Colon (tissue), 2 donors: ENCODE measurements around the gene PPP1R9B.

ENCODE experiments used
- FAIRE-seq: peaks from 2 replicates; lab custom pipeline; 2012; peaks lifted over from hg19 to GRCh38; lab: Jason Lieb, UNC
- donor health status: control.
- donor health status: control.

Gene PPP1R9B, protein sequence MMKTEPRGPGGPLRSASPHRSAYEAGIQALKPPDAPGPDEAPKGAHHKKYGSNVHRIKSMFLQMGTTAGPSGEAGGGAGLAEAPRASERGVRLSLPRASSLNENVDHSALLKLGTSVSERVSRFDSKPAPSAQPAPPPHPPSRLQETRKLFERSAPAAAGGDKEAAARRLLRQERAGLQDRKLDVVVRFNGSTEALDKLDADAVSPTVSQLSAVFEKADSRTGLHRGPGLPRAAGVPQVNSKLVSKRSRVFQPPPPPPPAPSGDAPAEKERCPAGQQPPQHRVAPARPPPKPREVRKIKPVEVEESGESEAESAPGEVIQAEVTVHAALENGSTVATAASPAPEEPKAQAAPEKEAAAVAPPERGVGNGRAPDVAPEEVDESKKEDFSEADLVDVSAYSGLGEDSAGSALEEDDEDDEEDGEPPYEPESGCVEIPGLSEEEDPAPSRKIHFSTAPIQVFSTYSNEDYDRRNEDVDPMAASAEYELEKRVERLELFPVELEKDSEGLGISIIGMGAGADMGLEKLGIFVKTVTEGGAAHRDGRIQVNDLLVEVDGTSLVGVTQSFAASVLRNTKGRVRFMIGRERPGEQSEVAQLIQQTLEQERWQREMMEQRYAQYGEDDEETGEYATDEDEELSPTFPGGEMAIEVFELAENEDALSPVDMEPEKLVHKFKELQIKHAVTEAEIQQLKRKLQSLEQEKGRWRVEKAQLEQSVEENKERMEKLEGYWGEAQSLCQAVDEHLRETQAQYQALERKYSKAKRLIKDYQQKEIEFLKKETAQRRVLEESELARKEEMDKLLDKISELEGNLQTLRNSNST

DNA sequence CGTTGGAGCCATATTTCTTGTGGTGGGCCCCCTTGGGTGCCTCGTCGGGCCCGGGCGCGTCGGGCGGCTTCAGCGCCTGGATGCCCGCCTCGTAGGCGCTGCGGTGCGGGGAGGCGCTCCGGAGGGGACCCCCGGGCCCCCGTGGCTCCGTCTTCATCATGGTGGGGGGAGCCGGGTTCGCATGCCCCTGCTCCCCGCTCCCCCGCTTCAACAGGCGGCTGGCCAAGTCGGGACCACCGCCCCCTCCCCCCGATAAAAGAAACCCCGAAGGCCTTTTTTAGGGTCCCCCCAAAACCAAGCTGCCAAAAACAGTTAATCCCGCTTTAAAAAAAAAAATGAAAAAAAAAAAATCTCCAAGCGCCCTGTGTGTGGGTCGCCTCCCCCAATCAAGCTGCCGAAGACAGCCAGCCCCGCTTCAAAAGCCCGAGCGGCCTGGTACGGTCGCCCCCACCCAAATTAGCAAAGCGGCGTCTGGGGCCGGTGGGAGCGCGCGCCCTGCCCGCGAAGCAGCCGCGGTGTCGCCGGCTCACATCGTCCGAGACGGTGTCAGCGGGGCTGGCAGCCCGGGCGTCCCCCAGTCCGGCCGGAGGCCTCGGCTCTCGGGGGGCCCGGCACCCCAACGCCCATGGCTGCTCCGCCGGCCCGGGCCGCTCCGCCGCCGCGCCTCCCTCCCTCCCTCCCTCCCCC is at the start of gene PPP1R9B:
PPP1R9B (minus strand) TSS at position 324 of the 687 bp plus-strand sequence; CDS start at position 160, 164 bp downstream.
- FAIRE-seq = no peak

DNA sequence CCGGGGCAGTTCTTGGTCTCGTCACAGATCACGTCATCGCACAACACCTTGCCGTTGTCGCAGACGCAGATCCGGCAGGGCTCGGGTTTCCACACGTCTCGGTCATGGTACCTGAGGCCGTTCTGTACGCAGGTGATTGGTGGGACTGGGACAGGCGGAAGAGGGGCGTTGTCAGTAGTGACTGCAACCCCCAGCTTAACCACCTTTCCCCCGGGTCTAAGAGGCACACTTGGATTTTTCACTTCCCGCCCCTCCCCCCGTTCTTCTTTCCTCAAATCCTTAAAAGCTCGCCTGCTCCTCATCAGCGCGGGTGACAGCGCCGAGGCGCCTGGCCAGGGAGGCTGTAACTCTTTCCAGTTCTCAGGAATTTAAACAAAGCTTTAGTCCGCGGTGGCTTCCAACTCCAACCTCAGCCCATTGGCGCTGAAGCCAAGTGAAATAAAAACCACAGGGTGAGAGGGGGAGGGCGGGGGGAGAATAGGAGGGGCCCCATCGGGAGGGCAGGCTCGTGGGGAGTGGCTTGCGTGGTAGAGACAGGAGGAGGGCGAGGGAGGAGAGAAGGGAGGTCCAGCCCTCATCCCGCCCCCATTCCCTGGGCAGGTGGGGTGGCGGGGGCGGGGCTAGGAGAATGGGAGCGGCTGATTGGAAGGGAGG is 49.5 kb upstream of the PPP1R9B start:
- FAIRE-seq = no peak

DNA sequence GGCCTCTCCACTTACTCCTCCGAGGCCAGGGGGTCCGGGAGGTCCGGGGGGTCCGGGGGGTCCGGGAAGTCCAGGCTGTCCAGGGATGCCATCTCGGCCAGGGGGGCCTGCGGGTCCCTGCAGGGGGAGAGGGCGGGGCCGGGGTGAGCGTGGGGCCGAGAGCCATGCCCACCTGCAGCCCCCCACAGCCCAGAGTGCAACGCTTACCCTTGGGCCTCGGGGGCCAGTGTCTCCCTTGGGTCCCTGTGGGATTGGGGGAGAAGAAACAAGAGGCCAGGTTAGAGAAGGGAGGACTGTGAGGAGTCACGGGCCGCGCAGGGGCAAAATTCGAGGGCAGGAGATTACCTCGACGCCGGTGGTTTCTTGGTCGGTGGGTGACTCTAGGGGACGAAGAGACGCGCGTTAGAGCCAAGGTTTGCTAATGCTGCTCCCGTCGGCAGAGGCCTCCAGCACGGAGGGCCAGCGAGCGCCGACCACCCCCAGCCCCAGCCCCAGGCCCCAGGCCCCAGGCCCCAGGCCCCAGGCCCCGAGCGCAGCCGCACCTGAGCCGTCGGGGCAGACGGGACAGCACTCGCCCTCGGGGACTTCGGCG is 48.8 kb upstream of the PPP1R9B start:
- FAIRE-seq = no peak

DNA sequence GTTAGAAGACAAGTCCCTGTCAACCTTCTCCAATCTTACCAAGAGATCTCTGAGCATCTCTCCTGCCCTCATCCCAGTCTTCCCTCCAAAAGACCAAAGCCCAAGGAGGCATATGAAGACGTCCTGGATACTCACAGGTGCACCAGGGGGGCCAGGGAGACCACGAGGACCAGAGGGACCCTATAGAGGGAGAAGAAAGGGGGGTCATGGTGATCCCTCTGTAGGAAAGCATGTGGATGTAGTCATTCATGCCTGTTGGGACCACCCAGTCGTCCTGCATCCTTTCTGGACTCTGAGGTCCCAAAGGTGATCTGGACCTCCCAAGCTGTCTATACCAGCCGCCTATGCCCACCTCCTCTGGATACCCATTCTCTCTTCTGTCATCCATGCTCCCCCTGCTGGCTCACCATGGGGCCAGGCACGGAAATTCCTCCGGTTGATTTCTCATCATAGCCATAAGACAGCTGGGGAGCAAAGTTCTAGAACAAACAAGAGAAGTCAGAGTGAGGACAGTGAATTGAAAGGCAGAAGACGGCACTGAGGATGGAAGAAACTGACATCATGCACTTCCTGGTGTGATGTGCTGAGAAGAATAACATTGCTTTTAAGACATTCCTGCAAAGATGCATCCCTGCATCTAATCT is 47.7 kb upstream of the PPP1R9B start:
- FAIRE-seq = no peak

DNA sequence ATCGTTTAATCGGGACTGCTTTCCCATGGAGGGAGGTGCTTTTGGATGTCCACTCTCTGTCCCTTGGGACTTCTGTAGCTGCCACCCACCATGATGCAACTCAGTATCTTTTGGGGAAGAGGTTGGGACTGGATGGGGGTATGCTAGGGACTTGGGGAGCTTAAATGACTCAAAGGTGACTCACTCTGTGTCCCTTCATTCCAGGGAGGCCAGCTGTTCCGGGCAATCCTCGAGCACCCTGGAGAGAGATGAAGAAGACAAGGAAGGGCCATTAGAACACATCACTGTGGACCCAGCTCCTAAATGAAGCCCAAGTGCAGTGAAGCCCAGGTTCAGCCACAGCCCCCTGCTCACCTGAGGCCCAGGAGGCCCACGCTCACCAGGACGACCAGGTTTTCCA is 46.3 kb upstream of the PPP1R9B start:
- FAIRE-seq = no peak

DNA sequence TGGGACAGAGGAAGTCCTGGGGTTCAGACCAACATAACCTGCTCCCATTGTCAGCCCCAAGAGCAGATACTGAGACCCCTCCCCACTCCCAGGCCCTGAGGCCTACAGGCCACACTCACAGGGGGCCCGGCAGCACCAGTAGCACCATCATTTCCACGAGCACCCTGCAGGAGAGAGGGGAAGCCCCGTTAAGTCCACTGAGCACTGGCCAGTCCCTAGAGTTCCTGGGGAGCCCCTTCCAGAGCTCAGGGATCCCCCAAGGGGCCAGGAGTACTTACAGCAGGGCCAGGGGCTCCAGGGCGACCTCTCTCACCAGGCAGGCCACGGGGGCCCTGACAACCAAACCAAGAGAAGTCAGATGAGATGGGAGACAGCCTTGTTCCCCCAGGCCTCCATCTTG is 45.6 kb upstream of the PPP1R9B start:
- no peak for FAIRE-seq

DNA sequence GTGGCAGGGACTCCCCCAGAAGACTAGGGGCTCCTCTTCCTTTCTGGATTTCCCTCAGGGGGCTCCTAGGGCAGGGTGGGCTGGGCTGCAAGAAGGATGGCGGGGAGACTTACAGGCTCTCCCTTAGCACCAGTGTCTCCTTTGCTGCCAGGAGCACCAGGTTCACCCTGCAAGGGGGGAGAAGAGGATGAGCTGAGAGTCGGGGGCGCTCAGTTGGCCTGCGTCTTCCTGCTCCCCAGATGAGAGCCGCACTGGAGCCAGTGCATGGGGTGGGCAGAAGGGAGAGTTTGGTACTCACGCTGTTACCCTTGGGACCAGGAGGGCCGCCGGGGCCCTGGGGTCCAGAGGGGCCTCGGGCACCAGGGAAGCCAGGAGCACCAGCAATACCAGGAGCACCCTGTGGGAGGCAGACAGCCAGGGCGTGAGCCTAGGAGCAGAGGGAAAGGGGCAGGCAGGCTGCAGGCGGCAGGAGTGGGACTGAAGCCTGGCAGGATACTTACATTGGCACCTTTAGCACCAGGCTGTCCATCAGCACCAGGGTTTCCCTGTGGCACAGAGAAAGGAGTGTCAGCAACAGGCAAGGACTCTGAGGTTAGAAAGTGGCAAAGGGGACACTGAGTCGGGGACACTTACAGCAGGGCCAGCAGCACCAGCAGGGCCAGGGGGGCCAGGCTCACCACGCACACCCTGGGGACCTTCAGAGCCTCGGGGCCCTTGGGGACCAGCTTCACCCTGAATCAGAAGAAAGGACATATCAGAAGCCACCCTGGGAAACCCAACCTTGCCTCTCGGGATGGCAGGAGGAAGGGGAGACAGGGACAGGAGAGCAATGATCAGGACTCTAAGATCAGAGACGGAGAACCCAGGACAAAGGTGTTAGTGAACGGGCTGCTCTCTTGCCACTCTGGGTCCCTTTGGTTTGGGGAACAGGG is 44.7 kb upstream of the PPP1R9B start:
- FAIRE-seq = no peak

DNA sequence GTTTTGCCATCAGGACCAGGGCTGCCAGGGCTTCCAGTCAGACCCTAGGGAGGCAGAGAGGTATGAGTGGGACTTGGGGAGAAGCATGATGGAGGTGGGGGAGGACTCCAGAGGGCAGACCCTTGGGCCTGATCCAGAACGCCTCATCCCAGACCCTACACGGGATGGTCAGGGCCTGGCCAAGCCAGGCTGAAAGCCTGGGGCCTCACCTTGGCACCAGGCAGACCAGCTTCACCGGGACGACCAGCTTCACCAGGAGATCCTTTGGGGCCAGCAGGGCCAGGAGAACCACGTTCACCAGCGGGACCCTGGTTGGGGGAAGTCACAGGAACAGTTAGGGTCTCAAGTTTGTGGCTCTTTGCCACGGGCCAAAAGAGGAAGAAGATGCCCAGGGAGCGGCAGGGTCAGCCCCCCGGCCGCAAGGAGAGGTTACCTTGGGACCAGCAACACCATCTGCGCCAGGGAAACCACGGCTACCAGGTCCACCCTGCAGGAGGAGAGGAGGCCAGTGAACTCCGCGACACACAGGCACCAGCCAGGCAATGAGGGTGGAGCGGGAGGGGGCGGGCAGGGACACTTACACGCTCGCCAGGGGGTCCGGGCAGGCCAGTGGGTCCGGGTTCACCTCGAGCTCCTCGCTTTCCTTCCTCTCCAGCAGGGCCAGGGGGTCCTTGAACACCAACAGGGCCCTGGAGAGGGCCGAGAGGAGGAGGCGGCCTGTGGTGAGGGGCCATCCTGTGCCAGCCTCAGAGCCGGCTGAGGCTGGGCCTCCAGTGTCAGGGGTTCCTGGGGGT is 43.9 kb upstream of the PPP1R9B start:
- no peak for FAIRE-seq

DNA sequence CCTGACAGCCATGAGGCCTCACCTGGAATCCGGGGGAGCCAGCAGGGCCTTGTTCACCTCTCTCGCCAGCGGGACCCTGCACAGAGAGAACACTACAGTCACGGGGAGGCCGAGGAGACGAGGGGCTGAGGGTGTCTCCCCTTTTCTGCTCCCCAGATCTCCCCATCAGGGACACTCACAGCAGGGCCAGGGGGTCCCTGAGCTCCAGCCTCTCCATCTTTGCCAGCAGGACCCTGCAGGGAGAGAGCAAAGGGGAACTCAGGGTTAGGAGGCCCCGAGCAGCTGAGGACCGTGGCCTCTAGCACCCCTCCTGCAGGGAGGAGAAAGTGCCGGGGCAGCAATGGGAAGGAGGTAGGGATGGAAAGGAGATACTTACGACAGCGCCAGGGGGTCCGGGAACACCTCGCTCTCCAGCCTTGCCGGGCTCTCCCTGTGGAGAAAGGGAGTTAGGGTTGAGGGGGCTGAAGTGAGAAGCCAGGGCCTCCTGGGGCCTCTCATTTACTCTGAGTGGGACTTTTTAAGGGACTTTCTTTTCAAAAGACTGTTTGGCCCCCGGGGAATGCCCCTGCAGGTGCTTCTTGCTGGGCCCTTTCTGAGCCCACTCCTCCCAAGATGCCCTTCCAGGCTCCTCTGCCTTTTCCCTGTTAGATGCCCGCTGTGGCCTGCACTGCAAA is 42.3 kb upstream of the PPP1R9B start:
- no peak for FAIRE-seq

DNA sequence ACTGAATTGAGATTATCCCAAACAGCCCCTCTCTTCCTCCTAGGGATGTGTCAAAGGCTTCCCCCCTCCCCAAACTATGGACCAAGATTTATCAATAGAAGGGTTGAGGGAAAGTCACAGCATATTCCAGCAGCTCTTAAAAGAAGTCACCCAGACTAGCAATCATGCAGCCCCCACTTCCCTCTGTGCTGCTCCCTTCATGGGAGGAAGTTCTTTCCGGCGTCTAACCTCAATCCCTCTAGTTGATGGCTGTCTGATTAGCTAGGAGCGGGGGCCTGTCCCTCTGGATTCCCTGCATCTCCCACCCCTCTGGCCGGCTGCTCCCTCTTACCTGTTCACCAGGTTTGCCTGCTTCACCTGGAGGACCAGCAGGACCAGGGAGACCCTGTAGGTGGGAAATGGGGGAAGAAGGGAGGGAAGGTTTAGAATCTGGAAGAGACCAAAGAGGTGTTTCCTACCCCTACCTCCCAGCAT is 41.7 kb upstream of the PPP1R9B start:
- no peak for FAIRE-seq

DNA sequence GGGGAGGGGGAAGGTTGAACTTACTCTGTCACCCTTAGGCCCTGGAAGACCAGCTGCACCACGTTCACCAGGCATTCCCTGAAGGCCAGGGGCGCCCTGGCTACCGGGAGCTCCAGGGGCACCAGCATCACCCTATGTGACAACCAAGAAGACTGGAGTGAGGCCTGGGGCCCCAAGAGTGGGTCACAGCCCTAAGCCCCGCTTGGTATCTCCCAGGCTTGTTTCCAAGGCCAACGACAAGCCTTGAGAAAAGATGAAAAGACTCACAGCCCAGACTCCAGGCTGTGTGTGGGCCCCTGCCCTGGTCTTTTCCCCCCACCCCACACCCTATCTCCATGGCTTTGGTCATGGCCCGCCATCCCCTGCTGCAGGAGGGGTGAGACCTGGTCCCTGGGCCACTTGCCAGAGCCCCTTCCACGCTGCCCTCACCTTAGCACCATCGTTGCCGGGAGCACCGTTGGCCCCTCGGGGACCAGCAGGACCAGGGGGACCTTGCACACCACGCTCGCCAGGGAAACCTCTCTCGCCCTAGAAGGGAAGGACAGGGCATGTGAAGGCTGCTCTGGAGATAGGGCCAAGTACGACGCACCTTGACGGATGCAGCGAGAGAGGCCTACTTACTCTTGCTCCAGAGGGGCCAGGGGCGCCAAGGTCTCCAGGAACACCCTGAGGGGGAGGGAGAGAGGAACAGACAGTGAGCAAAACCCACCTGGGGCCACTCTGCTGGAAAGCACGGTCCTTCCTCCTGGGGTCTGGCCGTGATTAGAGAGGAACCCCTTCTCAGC is 41.1 kb upstream of the PPP1R9B start:
- FAIRE-seq = no peak

DNA sequence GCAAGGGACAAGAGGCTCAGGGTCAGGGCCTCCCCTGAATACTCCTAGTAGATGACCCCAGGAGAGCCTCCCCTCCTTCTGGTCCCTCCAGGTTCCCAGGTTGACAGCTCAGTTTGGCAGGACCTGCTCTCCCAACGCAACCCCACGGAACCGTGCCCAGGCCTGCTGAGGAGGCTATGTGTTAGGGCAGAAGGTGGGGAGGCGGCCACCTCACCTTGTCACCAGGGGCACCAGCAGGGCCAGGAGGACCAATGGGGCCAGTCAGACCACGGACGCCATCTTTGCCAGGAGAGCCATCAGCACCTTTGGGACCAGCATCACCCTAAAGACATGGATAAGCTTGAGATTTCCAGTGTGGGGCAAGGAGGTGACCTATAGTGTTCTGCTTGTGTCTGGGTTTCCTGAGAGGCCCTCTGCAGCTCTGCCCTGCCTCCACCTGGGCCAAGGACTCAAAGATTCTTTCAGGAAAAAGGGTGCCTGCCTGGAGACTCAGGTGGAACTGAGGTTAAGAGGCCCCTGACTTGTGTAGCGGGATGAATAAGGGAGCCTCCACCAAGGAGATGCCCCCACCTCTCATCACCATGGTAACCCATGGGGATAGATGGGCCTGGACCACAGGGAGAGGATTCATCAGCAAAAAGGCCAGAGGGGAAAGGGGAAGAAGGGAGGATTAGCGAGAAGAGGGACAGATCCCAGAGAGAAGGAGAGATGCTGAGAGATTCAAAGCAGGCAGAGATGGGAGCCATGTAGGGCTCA is 40.3 kb upstream of the PPP1R9B start:
- FAIRE-seq = no peak

DNA sequence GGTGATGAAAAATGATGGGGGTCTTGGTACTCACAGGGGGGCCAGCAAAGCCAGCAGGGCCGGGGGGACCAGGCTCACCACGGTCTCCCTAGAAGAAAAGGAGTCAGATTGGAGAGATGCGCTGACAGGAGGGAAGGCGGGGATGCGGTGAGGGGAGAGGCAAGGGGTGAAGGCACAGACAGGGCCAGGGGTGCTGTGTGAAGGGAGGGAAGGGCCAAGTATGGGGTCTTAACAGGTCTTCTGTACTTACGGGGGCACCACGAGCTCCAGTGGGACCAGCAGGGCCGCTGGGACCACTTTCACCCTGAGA is 39.8 kb upstream of the PPP1R9B start:
- FAIRE-seq = no peak

DNA sequence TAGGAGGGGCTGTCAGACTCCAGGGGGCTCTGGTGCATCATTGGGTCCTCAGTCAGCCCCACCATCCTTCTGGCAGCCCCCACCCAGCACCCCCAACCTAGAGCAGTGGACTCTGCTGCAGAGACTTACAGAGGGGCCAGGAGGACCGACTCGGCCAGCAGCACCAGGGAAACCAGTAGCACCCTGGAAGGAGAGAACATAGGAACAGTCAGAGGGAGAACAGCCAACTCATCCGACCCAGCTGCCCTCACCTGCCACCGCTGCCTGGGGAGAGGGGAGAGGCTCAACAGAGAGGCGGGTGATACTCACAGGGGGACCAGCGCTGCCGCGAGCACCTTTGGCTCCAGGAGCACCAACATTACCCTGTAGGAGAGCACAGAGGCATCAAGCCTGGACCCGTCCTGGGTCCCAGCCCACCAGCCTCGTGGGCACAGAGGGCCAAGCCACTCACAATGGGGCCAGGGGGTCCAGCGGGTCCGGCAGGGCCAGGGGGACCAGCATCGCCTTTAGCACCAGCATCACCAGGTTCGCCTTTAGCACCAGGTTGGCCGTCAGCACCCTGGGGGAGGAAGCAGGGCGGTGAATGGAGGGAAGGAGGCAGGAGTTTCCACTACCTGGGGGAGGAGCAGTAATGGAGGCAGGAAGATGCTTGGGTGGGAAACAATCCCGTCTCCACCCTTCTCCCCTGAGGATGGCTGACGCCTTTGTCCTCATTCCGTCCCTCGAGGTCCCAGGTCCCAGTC is 39.2 kb upstream of the PPP1R9B start:
- no peak for FAIRE-seq

DNA sequence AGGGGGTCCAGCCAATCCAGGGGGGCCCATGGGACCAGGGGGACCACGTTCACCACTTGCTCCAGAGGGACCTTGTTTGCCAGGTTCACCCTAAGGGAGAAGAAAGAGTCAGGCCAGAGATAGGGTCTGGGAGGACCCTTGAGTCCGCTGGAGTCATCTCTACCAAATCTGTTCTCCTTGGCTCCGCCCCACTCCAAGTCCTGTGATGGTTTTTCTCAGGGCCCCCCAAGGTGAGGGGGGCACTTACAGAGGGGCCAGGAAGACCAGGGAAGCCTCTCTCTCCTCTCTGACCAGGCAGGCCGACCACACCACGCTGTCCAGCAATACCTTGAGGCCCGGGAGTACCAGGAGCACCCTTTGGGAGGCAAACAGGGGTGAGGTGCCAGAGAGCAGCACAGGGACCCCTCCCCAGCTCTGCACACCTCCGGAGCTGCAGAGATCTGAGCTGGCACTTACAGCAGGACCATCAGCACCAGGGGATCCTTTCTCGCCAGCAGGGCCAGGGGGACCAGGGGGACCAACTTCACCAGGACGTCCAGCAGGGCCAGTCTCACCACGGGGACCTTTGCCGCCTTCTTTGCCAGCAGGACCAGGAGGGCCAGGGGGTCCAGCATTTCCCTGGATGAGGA is 38.6 kb upstream of the PPP1R9B start:
- FAIRE-seq = no peak

DNA sequence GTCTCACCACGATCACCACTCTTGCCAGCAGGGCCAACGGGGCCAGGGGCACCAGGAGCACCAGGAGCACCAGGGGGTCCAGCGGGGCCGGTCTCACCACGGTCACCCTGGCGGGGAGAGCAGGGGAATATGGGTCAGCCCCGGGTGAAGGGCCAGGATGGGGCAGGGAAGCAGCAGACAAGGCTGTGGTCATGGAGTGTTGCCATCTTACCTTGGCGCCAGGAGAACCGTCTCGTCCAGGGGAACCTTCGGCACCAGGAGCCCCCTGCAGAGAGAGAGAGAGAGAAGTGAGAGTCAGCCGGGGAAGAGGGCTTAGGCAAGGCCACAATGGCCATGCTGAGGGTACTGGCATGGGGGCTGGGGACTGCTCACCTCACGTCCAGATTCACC is 38.0 kb upstream of the PPP1R9B start:
- FAIRE-seq = no peak
